Hepatocyte (in vitro differentiated cells): ENCODE results near the gene EMC1.

Experiments
- EZH2phosphoT487 ChIP-seq: fragments of 200-600 bp; sonication (generic); IDR thresholded peaks from one replicate; pipeline ENCODE4 v1.6.1; 2018; ENCODE audit warnings: antibody characterized with exemption, mild to moderate bottlenecking, low read depth, moderate library complexity; ENCODE audit not compliant: unreplicated experiment, severe bottlenecking
- TF ChIP-seq, protein P1 (sequence below): fragments of 200-600 bp; sonication (generic); IDR thresholded peaks from 2 replicates; pipeline ENCODE4 v1.5.1; 2016; ENCODE audit warnings: antibody characterized with exemption, mild to moderate bottlenecking; ENCODE audit not compliant: poor library complexity

DNA sequence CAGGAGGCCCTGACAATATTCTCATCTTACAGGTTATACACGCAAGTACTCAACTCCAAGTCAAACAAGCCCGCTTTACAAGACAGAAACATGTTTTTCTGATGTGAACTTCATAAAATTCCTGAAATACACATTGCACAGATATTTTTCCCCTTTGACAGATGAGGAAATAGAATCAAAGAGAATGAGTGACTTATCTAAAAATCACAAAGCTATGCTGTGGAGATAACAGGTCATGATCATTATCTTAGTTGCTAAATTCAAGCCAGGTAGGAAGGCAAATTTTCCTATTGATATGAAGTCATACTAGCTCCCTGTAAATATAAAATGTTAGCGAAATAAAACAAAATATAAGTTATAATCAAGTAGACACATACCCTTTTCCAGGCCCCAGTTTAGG is 59.5 kb downstream of the EMC1 start:
- TF ChIP-seq, protein P1, sequence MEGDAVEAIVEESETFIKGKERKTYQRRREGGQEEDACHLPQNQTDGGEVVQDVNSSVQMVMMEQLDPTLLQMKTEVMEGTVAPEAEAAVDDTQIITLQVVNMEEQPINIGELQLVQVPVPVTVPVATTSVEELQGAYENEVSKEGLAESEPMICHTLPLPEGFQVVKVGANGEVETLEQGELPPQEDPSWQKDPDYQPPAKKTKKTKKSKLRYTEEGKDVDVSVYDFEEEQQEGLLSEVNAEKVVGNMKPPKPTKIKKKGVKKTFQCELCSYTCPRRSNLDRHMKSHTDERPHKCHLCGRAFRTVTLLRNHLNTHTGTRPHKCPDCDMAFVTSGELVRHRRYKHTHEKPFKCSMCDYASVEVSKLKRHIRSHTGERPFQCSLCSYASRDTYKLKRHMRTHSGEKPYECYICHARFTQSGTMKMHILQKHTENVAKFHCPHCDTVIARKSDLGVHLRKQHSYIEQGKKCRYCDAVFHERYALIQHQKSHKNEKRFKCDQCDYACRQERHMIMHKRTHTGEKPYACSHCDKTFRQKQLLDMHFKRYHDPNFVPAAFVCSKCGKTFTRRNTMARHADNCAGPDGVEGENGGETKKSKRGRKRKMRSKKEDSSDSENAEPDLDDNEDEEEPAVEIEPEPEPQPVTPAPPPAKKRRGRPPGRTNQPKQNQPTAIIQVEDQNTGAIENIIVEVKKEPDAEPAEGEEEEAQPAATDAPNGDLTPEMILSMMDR, result no peak
- TF ChIP-seq EZH2phosphoT487, result no peak
